Measurements from ENCODE around the gene PSMG4.

Gene PSMG4

DNA sequence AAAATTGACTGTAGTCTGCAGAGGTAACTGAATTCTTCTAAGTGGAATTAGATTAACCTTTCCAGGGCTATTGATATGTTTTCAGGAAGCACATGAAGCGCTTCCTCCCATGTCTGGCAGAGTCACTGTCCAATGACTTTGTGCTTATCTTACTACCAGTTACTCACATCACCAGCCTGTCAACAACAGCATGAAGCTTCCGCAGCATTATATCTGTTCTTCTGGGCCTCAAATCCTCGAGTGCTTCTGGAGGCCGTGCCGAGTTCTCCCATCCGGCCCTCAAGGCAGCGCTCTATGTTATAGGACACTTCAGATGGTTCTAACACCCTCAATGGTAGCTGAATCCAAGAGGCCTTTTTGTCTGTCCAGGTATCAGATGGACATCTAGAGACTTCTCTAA, 33.2 kb downstream of the PSMG4 start:
- DNase-seq: no peak

- DNase-seq: no peak
Observed at GRCh38 chr6:3292431-3293197, 33.9 kb downstream of the PSMG4 start.

GRCh38 chr6:3293271-3294155, 34.8 kb downstream of the PSMG4 start:
- DNase-seq: no peak

DNA sequence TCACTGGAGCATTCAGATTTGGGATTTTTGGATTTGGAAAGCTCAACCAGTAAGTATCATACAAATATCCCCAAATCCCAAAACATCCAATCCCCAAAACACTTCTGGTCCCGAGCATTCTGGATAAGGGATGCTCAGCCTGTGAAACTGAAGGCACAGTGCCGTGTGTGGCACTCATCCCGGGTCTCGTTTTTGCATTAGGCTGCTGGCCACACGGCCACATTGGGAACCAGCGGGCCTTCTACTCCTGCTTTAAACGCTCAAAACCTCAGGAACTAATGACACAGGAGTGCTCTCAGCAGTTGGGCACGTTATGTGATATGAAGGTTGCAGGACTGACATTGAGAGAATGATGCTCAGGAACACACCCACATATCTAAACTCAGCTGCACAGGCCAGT, 35.6 kb downstream of the PSMG4 start:
- no peak for DNase-seq

DNA sequence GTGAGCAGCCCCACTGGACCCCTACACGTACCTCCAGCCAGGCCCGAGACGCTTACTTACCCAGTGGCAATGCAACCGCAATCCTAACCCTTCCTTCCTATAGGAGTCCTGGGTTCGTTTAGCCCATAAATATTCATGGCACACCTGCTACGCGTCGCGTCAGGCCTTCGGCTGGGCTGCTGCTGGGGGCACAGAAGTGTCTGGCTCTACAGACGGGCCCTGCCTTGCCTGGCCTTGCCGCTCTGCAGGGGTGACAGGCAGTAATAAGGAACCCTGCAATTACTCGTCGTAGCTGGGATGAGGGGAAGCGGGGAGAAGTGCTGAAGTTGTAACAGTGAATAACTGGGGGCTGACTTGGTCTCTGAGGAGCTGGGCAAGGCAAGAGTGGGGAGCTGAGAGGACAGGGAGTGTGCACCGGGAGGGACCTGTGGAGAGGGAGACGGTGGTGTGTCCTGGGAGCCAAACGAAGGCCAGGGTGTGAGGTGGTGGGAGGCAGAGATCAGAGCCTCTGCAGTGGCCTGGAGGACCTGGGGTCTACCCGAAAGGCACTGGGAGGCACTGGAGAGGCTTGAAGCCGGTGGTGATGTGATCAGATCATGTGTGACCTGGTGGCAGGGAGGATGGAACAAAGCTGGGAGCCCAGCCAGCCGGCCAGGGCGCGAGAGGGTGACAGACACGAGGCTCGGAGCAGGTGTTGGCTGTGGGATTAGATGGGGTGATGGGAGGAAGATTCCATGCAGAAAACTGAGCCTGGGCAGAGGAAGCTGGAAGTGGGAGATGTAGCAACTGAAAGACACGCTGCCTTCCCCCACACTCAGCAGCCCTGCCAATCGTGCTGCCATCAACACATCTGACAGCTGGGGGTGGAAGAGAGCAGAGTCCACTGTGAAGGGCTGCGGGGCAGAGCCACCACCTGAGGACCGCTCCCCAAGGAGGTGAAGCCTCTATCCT, 36.4 kb downstream of the PSMG4 start:
- no peak for DNase-seq

- DNase-seq: no peak
Observed at GRCh38 chr6:3296078-3296477, 37.3 kb downstream of the PSMG4 start.

DNA sequence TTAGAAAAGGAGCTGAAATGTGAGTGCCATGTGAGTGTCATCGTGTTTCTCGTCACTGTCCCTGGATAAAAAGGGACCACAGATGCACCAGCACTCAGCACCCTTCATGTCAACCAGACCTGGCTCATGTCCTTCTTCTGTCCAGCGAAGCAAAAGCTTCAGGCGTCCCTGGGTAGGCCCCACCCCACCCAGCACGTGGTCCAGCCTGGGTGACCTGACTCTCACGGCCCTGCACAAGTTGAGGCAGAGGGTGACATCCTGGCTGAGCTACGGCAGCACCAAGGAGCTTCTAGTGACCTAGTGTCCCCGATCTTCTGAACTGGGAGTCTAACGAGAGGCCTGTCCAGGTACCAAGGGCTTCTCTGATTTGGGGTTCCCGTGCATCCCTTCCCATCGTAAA, 37.8 kb downstream of the PSMG4 start:
- DNase-seq: no peak

DNA sequence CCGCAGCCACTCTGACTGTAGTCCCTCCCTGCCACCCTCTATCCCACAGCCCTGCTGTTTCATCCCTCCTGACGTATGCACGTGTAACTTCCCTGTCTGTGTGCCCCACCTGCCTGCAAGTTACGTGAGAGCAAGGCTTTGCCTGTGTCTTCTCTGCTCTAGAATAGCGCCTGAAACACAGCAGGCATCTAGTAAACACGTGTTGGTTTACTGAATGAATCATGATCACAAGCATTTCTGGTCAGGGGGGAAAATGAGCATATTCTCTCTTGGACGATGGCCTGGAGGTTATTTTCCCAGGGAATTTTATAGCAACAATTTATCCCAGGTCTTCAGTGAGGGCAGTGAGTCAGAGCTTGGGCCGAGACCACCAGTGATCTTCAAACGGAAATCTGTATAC, 38.3 kb downstream of the PSMG4 start:
- DNase-seq: no peak

- DNase-seq: no peak
Observed at GRCh38 chr6:3297909-3298308, 39.2 kb downstream of the PSMG4 start.

- no peak for DNase-seq
Observed at GRCh38 chr6:3299221-3299620, 40.5 kb downstream of the PSMG4 start.

DNA sequence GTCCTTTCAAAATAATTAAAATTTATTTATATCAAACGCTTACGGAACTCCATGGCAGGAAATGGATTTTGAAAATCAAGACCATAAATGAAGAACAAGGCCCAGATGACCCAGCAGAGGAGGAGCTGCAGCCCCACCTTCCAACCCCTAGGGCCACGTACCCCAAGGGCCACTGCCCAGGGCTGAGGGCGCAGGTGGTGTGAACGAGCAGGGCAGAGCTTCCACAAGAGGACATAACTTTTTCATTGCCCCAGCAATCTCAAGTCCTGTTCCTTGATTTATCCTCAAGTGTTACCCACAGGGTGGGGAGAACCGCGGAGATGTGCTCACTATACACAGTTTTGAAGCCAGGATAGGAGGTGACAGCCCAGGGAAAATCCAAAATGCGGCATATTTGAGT, 42.8 kb downstream of the PSMG4 start:
- no peak for DNase-seq

- no peak for DNase-seq
Observed at GRCh38 chr6:3303795-3304411, 45.2 kb downstream of the PSMG4 start.

GRCh38 chr6:3304500-3305215, 45.9 kb downstream of the PSMG4 start:
- no peak for DNase-seq

GRCh38 chr6:3305216-3305565, 46.4 kb downstream of the PSMG4 start:
- DNase-seq: no peak

GRCh38 chr6:3305831-3306230, 47.1 kb downstream of the PSMG4 start:
- no peak for DNase-seq

- no peak for DNase-seq
Observed at GRCh38 chr6:3306848-3307247, 48.1 kb downstream of the PSMG4 start.

DNA sequence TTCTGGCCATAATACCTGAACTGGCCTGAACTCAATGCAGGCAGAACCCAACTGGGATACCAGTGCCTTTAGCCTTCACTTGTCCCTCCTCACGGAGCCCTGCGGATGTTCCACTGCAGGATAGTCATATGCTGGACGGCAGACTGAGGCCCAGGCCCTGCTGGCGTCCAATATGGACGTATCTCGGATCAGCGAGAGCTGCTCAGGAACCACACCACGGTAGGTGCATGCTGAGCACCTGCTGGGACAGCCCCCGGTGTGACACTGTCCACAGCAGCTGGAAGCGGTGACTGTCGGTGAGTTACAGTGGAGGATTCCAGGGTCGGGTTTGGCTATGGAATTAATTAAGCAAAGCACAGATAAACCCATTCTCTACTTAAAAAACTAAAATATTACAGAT, 48.7 kb downstream of the PSMG4 start:
- DNase-seq: no peak

DNA sequence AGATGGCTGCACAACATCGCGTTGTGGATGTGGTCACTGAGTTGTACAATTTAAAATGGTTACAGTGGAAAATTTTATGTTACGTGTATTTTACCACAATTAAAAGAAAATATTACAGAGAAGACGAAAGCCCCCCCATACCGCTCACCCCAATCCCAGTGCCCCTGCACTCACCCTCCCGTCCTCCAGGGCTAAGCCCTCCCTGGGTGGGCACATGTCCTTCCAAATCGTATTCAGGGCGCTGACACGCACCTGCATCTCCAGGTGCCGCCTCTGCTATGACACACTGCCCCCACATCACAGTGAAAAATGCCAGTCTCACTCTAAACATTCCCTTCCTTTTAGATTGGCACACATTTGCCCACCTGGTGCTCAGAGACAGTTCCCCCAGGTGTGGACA, 49.4 kb downstream of the PSMG4 start:
- no peak for DNase-seq

- peak; percentile 84 for DNase-seq
Observed at GRCh38 chr6:3309391-3310050, 50.8 kb downstream of the PSMG4 start.

DNA sequence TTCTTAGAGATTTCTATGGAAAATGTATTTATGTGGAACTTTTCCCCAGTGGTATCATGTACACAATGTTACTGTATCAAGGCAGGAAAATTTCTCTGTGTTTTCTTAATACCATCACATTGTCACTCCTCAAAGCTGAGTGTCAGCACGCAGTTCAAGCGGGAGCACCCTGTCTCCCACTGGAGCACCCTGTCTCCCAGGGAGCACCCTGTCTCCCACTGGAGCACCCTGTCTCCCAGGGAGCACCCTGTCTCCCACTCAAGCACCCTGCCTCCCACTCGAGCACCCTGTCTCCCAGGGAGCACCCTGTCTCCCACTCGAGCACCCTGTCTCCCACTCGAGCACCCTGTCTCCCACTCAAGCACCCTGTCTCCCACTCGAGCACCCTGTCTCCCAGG, 51.3 kb downstream of the PSMG4 start:
- no peak for DNase-seq

GRCh38 chr6:3310703-3311102, 52.0 kb downstream of the PSMG4 start:
- no peak for DNase-seq

DNA sequence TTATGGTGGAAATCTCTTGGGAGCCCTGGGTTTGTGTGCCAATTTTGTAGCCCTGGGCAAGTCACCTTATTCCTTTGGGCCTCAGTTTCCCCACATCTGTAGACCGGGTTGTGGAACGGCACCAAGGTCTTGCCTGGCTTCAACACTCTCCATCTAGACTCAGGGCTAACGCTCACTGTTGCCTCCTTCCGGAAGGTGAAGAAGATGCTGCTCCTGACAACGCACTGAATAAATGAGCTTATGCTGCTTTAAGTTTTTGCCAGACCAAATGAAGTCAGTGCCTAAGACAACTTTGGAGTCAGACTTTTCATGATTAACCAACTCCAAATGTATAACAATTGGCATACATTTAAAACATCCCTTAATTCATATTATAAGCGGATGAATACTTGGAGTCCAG, 53.1 kb downstream of the PSMG4 start:
- DNase-seq: no peak
